Esophagus muscularis mucosa (tissue), 4 donors: ENCODE results near the gene GRID2IP. TPM values are rescaled to one million over a fixed set of nuclear protein-coding genes. Genes with fewer than 3 reads are reported as not detected.

Experiments used
- DNase-seq: peaks from one replicate; pipeline ENCODE4 v3.0.0-alpha.2; 2017; ENCODE audit errors: extremely low spot score
- H3K27ac ChIP-seq, 4 donors: fragments of 200-600 bp; sonication (generic); replicated peaks in 1 of 4; 1 replicate in 3 of 4; 2 replicates in 1 of 4; pipeline ENCODE4 v1.5.1; 2016 to 2019; ENCODE audit warnings: mild to moderate bottlenecking in 1 of 4
- H3K27me3 ChIP-seq, 4 donors: fragments of 200-600 bp; sonication (generic); one replicate each; pipeline versions ENCODE4 v1.5.1 to v1.6.0; 2016 to 2019
- H3K36me3 ChIP-seq, 4 donors: fragments of 200-600 bp; sonication (generic); one replicate each; pipeline ENCODE4 v1.5.1; 2016 to 2019
- H3K4me1 ChIP-seq, 4 donors: fragments of 200-600 bp; sonication (generic); one replicate each; pipeline ENCODE4 v1.5.1; 2016 to 2019
- H3K4me3 ChIP-seq, 4 donors: fragments of 200-600 bp; sonication (generic); 1 replicate in 2 of 4; 2 replicates in 2 of 4; pipeline ENCODE4 v1.5.1; 2016 to 2019; ENCODE audit warnings: mild to moderate bottlenecking in 4 of 4, moderate library complexity in 1 of 4
- H3K9me3 ChIP-seq, 4 donors: fragments of 200-600 bp; sonication (generic); 1 replicate in 3 of 4; 2 replicates in 1 of 4; pipeline ENCODE4 v1.5.1; 2016 to 2019
- CTCF ChIP-seq, 3 experiments: fragments of 200-600 bp in 2 of 3; fragments of 450-650 bp in 1 of 3; sonication (generic) in 2 of 3; IDR thresholded peaks; one replicate each; pipeline ENCODE4 v1.5.1; 2017 to 2019; ENCODE audit warnings: antibody characterized with exemption in 3 of 3, mild to moderate bottlenecking in 2 of 3, moderate library complexity in 1 of 3
- EP300 ChIP-seq: sonication (generic); formaldehyde crosslinking; IDR thresholded peaks from one replicate; pipeline ENCODE4 v1.6.1; 2017; ENCODE audit warnings: antibody characterized with exemption
- POLR2A ChIP-seq: fragments of 450-650 bp; IDR thresholded peaks from one replicate; pipeline ENCODE4 v1.6.1; 2017; ENCODE audit warnings: antibody characterized with exemption, moderate library complexity, mild to moderate bottlenecking, low read depth
- POLR2AphosphoS5 ChIP-seq, 2 donors: sonication (generic); formaldehyde crosslinking; IDR thresholded peaks; one replicate each; pipeline ENCODE4 v1.6.1; 2017; ENCODE audit warnings: antibody characterized with exemption in 2 of 2
- WGBS: methylation state at CpG from one replicate; pipeline ENCODE4 v1.1.5; 2018; 5-methylcytosine and 5-hydroxymethylcytosine counted together
- intact Hi-C: fragments of 100-400 bp; cut with DNase I; formaldehyde crosslinking; loops from one replicate; pipeline ENCODE4 v1.15.1; 2023
- total RNA-seq, 4 donors: library from RNA; depleted of rRNA; stranded (reverse); fragments of >200 nt; gene quantifications; one replicate each; pipeline versions ENCODE4 v1.1.0 to v1.2.1, GENCODE V29; 2016

Gene GRID2IP
- total RNA-seq, 4 donors from 2014 or later, result not detected

GRCh38 chr7:6553448-6554044, 2.3 kb upstream of the GRID2IP start:
- H3K9me3 ChIP-seq, result no peaks in the 10 kb centered on the region
- H3K27ac ChIP-seq, result no peak overlapping the region
- H3K36me3 ChIP-seq, result no peaks in the 10 kb centered on the region
- H3K4me1 ChIP-seq, result no peaks in the 10 kb centered on the region
- no peak overlapping the region for H3K4me3 ChIP-seq
- TF ChIP-seq EP300 (no peak), POLR2AphosphoS5 (IDR thresholded peaks at IDR 0.05) (no peak), CTCF (IDR thresholded peaks at IDR 0.05) (no peak), POLR2A (no peak)
- intact Hi-C loops, result no loop called here
- 80% methylated on average over 5 of the region's 7 CpGs for WGBS
- no peak for DNase-seq
- peaks cover 0 to 6% (median 0%) of the 10 kb centered on the region in 4 donors for H3K27me3 ChIP-seq

GRCh38 chr7:6547400-6547799, 3.9 kb downstream of the GRID2IP start:
- intact Hi-C loops, result no loop called here
- H3K27ac ChIP-seq, result no peak overlapping the region
- DNase-seq, result no peak
- H3K4me3 ChIP-seq, result no peak overlapping the region
- no peak for TF ChIP-seq POLR2AphosphoS5 (IDR thresholded peaks at IDR 0.05)
- TF ChIP-seq EP300, result no peak
- no peak for TF ChIP-seq CTCF (IDR thresholded peaks at IDR 0.05)
- no peak for TF ChIP-seq POLR2A
- no peaks in the 10 kb centered on the region for H3K4me1 ChIP-seq
- H3K36me3 ChIP-seq, result no peaks in the 10 kb centered on the region
- 87% methylated on average over 1 of the region's 1 CpG for WGBS
- no peaks in the 10 kb centered on the region for H3K9me3 ChIP-seq
- H3K27me3 ChIP-seq, result peaks cover 0 to 11% (median 0%) of the 10 kb centered on the region in 4 donors

- no peak for DNase-seq
- Histone ChIP-seq H3K27ac (no peak overlapping the region), H3K36me3 (no peaks in the 10 kb centered on the region), H3K27me3 (peaks cover 0 to 11% (median 0%) of the 10 kb centered on the region in 4 donors), H3K9me3 (no peaks in the 10 kb centered on the region), H3K4me3 (no peak overlapping the region), H3K4me1 (no peaks in the 10 kb centered on the region)
- intact Hi-C loops, result no loop called here
- WGBS, result 84% methylated on average over 12 of the region's 12 CpGs
- TF ChIP-seq POLR2AphosphoS5 (IDR thresholded peaks at IDR 0.05) (no peak), CTCF (IDR thresholded peaks at IDR 0.05) (no peak), EP300 (no peak), POLR2A (no peak)
These were observed 4.6 kb downstream of the GRID2IP start for GRCh38 chr7:6546498-6547251.

GRCh38 chr7:6545398-6546126, 5.7 kb downstream of the GRID2IP start:
- TF ChIP-seq POLR2AphosphoS5 (IDR thresholded peaks at IDR 0.05) (no peak), EP300 (no peak), CTCF (IDR thresholded peaks at IDR 0.05) (no peak), POLR2A (no peak)
- no peaks in the 10 kb centered on the region for H3K36me3 ChIP-seq
- H3K4me1 ChIP-seq, result no peaks in the 10 kb centered on the region
- WGBS, result 74% methylated on average over 21 of the region's 22 CpGs
- H3K4me3 ChIP-seq, result no peak overlapping the region
- intact Hi-C loops, result no loop called here
- peaks cover 0 to 10% (median 0%) of the 10 kb centered on the region in 4 donors for H3K27me3 ChIP-seq
- DNase-seq, result no peak
- no peaks in the 10 kb centered on the region for H3K9me3 ChIP-seq
- no peak overlapping the region for H3K27ac ChIP-seq
